ENCODE measurements around the gene SND1.
"Not testable (repeated sequence)": the region's sequence is repeated elsewhere in the genome, so short reads cannot be mapped to it uniquely, and the experiment has no call there.

SND1 gene

DNA sequence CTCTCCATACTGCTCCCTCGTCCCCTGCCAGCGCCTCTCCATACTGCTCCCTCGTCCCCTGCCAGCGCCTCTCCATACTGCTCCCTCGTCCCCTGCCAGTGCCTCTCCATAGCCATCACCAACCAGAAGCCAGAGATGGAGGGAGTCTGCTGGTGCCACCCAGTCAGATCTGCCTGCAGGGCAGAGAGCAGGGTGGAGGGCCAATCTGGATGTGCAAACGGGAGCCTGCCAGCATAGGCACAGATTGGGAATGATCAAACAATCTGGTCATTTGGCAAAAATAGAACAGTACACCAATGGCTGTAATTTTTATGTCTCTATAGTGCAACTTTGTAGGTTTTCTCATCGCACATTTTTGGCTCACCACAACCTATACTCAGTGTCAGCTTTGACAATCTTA is 456.1 kb downstream of the SND1 start:
- TF ChIP-seq, protein P1, sequence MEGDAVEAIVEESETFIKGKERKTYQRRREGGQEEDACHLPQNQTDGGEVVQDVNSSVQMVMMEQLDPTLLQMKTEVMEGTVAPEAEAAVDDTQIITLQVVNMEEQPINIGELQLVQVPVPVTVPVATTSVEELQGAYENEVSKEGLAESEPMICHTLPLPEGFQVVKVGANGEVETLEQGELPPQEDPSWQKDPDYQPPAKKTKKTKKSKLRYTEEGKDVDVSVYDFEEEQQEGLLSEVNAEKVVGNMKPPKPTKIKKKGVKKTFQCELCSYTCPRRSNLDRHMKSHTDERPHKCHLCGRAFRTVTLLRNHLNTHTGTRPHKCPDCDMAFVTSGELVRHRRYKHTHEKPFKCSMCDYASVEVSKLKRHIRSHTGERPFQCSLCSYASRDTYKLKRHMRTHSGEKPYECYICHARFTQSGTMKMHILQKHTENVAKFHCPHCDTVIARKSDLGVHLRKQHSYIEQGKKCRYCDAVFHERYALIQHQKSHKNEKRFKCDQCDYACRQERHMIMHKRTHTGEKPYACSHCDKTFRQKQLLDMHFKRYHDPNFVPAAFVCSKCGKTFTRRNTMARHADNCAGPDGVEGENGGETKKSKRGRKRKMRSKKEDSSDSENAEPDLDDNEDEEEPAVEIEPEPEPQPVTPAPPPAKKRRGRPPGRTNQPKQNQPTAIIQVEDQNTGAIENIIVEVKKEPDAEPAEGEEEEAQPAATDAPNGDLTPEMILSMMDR (IDR thresholded peaks at IDR 0.05; ENCODE audit: insufficient read depth, low read depth, low read length, missing control alignments), result no peak
- no peak overlapping the region for H3K4me3 ChIP-seq (ENCODE audit: low read depth, low read length)
- no peak for DNase-seq (ENCODE audit: low read depth)

- peak; percentile 83 for DNase-seq (ENCODE audit: low read depth)
- TF ChIP-seq, protein P1 (IDR thresholded peaks at IDR 0.05; ENCODE audit: insufficient read depth, low read depth, low read length, missing control alignments), result no peak
- no peak overlapping the region; the same call in 1 of the 2 replicates for H3K4me3 ChIP-seq (ENCODE audit: low read depth, low read length)
These were observed 456.8 kb downstream of the SND1 start for GRCh38 chr7:128108641-128109423.

DNA sequence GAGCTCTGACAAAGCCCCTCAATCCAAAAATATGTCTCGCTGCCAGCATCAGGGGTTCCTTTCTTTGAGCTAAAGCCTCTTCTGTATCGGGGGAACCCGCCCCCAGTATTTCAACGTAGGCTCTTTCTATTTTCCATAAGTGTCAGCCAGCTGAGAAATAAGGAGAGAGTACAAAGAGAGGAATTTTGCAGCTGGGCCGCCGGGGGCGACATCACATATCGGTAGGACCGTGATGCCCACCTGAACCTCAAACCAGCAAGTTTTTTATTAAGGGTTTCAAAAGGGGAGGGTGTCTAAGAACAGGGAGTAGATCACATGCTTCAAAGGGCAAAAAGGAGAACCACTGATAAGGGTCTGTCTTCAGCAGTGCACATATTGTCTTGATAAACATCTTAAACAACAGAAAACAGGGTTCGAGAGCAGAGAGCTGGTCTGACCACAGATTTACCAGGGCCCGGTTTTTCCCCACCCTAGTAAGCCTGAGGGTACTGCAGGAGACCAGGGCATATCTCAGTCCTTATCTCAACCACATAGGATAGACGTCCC is 457.5 kb downstream of the SND1 start:
- not testable (repeated sequence) for H3K4me3 ChIP-seq (ENCODE audit: low read depth, low read length); DNase-seq (ENCODE audit: low read depth)

DNA sequence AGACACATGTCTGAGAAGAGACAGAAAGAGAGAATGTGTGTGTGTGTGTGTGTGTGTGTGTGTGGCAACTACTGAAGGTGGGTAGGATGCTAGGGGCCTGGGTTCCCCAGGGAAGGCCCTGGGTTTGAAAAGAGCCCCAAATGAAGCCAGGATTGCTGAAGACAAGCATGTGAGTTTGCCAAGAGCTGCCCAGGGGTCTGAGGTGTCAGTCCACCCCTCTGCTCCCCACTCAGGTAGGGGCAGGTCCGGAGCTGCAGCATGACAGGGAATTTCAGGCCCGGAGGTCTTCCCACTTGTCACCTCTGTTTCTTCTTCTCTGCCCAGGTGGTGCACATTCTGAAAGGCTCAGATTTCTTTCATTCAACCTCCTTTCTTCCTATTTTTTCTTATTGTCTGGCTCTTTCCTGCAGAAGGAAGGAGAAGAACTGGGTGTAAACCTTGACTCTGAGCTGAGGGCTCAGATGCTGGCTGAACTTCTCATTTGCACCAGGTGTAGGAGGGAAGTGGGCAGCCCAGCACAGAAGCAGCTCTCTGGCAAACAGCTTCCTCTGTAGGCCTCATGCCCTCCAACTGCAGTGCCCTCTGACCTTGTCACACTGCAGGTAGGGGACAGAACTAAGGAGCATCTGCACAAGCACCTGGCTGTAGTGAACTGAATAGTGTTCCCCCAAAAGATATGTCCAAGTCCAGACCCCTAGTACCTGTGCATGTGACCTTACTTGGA is 458.8 kb downstream of the SND1 start:
- TF ChIP-seq, protein P1 (IDR thresholded peaks at IDR 0.05; ENCODE audit: insufficient read depth, low read depth, low read length, missing control alignments), result no peak
- DNase-seq (ENCODE audit: low read depth), result no peak
- no peak overlapping the region for H3K4me3 ChIP-seq (ENCODE audit: low read depth, low read length)

GRCh38 chr7:128112018-128112780 is 460.2 kb downstream of the SND1 start:
- TF ChIP-seq, protein P1 (IDR thresholded peaks at IDR 0.05; ENCODE audit: insufficient read depth, low read depth, low read length, missing control alignments), result no peak
- no peak overlapping the region for H3K4me3 ChIP-seq (ENCODE audit: low read depth, low read length)
- no peak for DNase-seq (ENCODE audit: low read depth)

- TF ChIP-seq, protein P1 (IDR thresholded peaks at IDR 0.05; ENCODE audit: insufficient read depth, low read depth, low read length, missing control alignments), result no peak
- no peak overlapping the region for H3K4me3 ChIP-seq (ENCODE audit: low read depth, low read length)
- DNase-seq (ENCODE audit: low read depth), result no peak
These were observed 460.8 kb downstream of the SND1 start for GRCh38 chr7:128112781-128113221.

GRCh38 chr7:128113839-128114238 is 461.8 kb downstream of the SND1 start:
- H3K4me3 ChIP-seq (ENCODE audit: low read depth, low read length), result no peak overlapping the region
- no peak for DNase-seq (ENCODE audit: low read depth)
- TF ChIP-seq, protein P1 (IDR thresholded peaks at IDR 0.05; ENCODE audit: insufficient read depth, low read depth, low read length, missing control alignments), result no peak
